HG02885 (cell line): ENCODE measurements around the gene TMEM179B.

Source experiments
- ATAC-seq: cut with Tn5 transposase; IDR thresholded peaks from one replicate; pipeline ENCODE4 v1.9.1; 2021; ENCODE audit warnings: mild to moderate bottlenecking; ENCODE audit not compliant: unreplicated experiment, poor library complexity

Gene TMEM179B

DNA sequence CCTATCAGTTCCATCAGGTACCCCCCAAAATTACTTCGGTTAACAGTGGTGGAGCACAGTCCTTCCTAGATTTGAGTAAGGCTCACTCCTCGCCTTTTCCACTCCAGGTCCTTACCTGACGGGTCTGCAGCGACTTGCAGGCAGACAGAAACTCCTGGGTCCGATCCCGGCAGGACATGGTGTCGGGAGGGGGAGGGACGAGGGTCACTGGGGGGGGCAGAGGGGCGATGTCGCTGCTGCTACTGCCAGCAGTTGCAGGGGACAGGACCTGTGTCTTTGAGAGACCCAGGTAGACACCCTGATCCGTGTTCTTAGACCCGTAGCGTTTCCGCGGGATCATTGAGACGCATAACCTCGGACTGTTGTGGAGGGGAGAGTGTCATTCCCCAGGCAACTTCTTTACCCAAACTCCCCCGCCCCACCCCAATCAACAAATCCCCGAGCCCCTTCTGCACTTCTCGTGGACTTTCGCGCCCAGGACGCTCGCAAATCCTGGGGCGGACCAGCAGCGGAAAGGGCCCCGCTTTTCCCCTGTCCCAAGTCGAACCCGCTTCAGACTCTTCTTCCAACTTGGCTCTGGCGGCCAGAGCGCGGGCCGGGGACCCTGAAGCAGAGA is 43.8 kb downstream of the TMEM179B start:
- no peak for ATAC-seq

GRCh38 chr11:62831520-62832335 is 44.5 kb downstream of the TMEM179B start, which contains the start of gene STX5:
STX5 (minus strand) TSS chr11:62832051; CDS start chr11:62831243, 808 bp downstream.
- ATAC-seq: peak; percentile 89

GRCh38 chr11:62832336-62833234 is 45.4 kb downstream of the TMEM179B start, which contains the start of gene TEX54:
TEX54 (minus strand) TSS chr11:62832841.
- peak; percentile 12 for ATAC-seq

DNA sequence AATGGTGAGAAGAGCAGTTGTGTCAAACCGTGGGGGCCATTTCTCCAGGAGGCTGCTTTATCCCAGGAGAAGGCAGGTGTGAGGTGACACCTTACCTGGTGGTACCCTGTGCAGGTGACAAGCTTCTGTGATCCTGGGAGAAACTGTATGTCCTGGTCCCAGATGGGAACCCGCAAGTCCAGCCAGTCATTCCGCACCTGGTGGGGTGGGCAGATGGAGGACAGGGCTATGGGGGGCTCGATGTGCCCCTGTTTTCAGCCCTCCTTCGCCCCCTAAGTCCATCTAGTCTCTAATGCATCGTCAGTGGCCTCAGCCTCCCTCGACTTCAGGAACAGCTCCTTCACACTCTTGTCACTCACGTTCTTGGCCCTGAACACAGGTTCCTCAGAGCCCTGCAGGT is 48.1 kb downstream of the TMEM179B start:
- ATAC-seq: no peak

DNA sequence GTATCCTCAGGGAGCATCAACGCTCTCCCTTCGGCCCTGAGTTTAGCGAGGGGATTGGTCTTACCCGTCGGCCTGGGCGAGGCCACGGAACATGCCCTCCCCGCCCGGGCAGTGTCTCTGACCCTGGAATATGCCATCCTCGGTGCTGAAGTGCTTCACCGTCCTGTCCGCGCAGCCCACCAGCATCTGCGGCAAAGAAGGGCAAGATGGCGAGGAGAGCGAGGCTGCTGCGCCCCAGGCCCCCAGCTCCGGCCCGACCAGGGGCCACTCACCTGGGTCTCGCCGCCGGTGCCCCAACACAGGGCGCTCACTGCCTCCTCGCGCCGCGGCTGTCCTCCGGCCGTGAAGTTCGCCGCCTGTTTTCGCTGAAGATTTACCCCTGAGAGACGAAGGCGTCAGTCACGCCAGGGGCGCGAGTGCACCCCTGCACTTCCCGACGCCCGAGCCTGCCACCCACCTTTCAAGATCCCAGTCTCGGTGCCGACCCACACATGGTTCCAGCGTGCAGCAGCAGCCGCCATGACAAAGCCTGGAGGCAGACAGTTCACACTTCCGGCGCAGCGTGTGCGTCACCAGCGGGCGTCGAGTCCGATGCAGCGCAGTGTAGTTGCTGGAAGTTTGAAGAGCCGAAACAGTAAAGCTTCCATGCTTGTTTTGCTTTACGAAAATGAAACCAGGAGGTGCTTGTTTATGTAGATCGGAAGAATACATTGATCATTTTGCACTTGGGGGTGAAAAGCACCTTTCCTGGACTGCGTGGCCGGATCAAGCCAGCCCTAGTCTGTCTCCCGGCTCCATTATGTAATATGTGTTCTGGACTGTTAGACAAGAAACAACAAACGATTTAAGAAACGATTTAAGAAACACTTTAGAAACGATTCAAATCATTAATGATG is 52.1 kb downstream of the TMEM179B start, which contains the start of gene WDR74:
WDR74 (minus strand) TSS at position 541 of the 896 bp plus-strand sequence; CDS start at position 521, 20 bp downstream.
- peak; percentile 55 for ATAC-seq
